Fibroblast of lung (primary cell): Measurements from ENCODE around the gene B3GNT9.

Experiments
- EZH2 ChIP-seq: IDR thresholded peaks from 2 replicates; pipeline ENCODE4 v1.5.1; 2012; ENCODE audit warnings: low read length, control low read depth, mild to moderate bottlenecking; ENCODE audit errors: missing control alignments
- TF ChIP-seq, protein P1 (sequence below), 2 donors: IDR thresholded peaks in 1 of 2; conservative IDR thresholded peaks in 1 of 2; 1 replicate in 1 of 2; 2 replicates in 1 of 2; pipeline ENCODE4 v1.5.1; 2011 to 2012; ENCODE audit warnings: low read length in 2 of 2, control low read depth in 1 of 2, inconsistent platforms in 1 of 2, low read depth in 1 of 2, mild to moderate bottlenecking in 1 of 2

DNA sequence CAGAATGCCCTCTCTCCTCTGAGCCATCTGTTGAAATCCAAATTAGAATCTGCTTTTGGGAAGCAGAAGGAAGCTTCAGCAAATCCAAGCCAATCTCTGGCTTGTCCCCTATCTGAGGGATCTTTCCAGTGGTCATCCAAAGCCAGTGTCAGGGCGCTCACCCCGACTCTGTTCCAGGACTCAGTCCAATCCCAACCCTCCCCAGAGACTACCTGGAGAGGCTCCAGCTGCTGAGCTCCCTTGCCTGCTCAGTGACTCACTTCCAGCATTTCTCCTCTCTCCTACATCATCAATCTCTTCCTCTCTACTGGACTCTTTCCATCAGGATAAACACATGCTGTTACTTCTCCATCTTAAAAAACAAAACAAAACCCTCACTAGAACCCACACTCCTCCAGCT, 30.5 kb upstream of the B3GNT9 start:
- TF ChIP-seq, protein P1, sequence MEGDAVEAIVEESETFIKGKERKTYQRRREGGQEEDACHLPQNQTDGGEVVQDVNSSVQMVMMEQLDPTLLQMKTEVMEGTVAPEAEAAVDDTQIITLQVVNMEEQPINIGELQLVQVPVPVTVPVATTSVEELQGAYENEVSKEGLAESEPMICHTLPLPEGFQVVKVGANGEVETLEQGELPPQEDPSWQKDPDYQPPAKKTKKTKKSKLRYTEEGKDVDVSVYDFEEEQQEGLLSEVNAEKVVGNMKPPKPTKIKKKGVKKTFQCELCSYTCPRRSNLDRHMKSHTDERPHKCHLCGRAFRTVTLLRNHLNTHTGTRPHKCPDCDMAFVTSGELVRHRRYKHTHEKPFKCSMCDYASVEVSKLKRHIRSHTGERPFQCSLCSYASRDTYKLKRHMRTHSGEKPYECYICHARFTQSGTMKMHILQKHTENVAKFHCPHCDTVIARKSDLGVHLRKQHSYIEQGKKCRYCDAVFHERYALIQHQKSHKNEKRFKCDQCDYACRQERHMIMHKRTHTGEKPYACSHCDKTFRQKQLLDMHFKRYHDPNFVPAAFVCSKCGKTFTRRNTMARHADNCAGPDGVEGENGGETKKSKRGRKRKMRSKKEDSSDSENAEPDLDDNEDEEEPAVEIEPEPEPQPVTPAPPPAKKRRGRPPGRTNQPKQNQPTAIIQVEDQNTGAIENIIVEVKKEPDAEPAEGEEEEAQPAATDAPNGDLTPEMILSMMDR (conservative IDR thresholded peaks at IDR 0.05 in 1 of 2, IDR thresholded peaks at IDR 0.05 in 1 of 2; ENCODE audit: low read depth in 1 of 2, low read length in 2 of 2), result no peak
- TF ChIP-seq EZH2, result no peak
